Caco-2 (cell line): ENCODE results near the gene KRT86. TPM values are rescaled to one million over a fixed set of nuclear protein-coding genes. Genes with fewer than 3 reads are reported as not detected.

ENCODE experiments used
- BruUV-seq: library from RNA; stranded (reverse); fragments of 400-500 nt; replicated peaks from 2 replicates; lab custom pipeline; 2021; lab: Mats Ljungman, UMichigan
- CTCF ChIA-PET: fragments of 300-600 bp; sonication (Branson Sonifier 250); formaldehyde crosslinking; loops from one replicate; lab custom pipeline; 2022; ENCODE audit warnings: antibody characterized with exemption; lab: Charles Lee
- POLR2A ChIA-PET: fragments of 300-600 bp; sonication (Branson Sonifier 250); formaldehyde crosslinking; loops from one replicate; lab custom pipeline; 2022; ENCODE audit warnings: antibody characterized with exemption; lab: Charles Lee
- DNase-seq, 2 experiments: peaks; one replicate each; pipeline versions ENCODE4 v3.0.0 to v3.0.0-alpha.2; 2020 to 2022
- H3K27me3 ChIP-seq: replicated peaks from 2 replicates; pipeline ENCODE4 v1.6.0; 2011; ENCODE audit warnings: low read length; ENCODE audit not compliant: control insufficient read depth, insufficient read depth
- H3K36me3 ChIP-seq: 2 replicates; pipeline ENCODE4 v1.5.1; 2011; ENCODE audit warnings: low read length; ENCODE audit not compliant: control insufficient read depth, insufficient read depth
- H3K4me1 ChIP-seq: fragments of 250-450 bp; sonication (Bioruptor Pico); 2 replicates; pipeline ENCODE4 v1.5.1; 2020; ENCODE audit warnings: mild to moderate bottlenecking
- H3K4me3 ChIP-seq: 2 replicates; pipeline ENCODE4 v1.5.1; 2011; ENCODE audit warnings: low read depth, mild to moderate bottlenecking, control low read depth, low read length
- H3K9me3 ChIP-seq: fragments of 250-450 bp; sonication (Bioruptor Pico); 2 replicates; pipeline ENCODE4 v1.5.1; 2020; ENCODE audit warnings: mild to moderate bottlenecking, moderate library complexity
- H3K27ac Mint-ChIP-seq: one replicate; pipeline ENCODE4 v1.8.0; 2022; ENCODE audit warnings: mixed read lengths; ENCODE audit not compliant: unreplicated experiment
- H3K27me3 Mint-ChIP-seq: one replicate; pipeline ENCODE4 v1.8.0; 2022; ENCODE audit warnings: mixed read lengths; ENCODE audit not compliant: insufficient read depth, unreplicated experiment
- H3K36me3 Mint-ChIP-seq: one replicate; pipeline ENCODE4 v1.8.0; 2022; ENCODE audit warnings: mild to moderate bottlenecking, mixed read lengths; ENCODE audit not compliant: insufficient read depth, unreplicated experiment
- H3K4me1 Mint-ChIP-seq: one replicate; pipeline ENCODE4 v1.8.0; 2022; ENCODE audit warnings: low read depth, mixed read lengths; ENCODE audit not compliant: unreplicated experiment
- H3K4me3 Mint-ChIP-seq: one replicate; pipeline ENCODE4 v1.8.0; 2022; ENCODE audit warnings: mild to moderate bottlenecking, moderate library complexity, mixed read lengths; ENCODE audit not compliant: unreplicated experiment
- H3K9me3 Mint-ChIP-seq: one replicate; pipeline ENCODE4 v1.8.0; 2022; ENCODE audit warnings: mixed read lengths; ENCODE audit not compliant: unreplicated experiment
- CTCF ChIP-seq, 2 experiments: fragments of 200-600 bp in 1 of 2; IDR thresholded peaks; 1 replicate in 1 of 2; 2 replicates in 1 of 2; pipeline versions ENCODE4 v1.5.1 to v1.8.0; 2011 to 2022; ENCODE audit warnings: antibody characterized with exemption in 1 of 2, control low read depth in 1 of 2, inconsistent platforms in 1 of 2, low read depth in 1 of 2, low read length in 1 of 2, mild to moderate bottlenecking in 1 of 2, moderate library complexity in 1 of 2; ENCODE audit not compliant: insufficient read depth in 1 of 2, severe bottlenecking in 1 of 2, unreplicated experiment in 1 of 2
- intact Hi-C: fragments of 100-400 bp; cut with micrococcal nuclease; formaldehyde crosslinking; loops from one replicate; pipeline ENCODE4 v1.10.0; 2022; ENCODE audit not compliant: unreplicated experiment
- total RNA-seq: library from RNA; stranded (reverse); gene quantifications from 2 replicates; pipeline ENCODE4 v1.2.3, GENCODE V29; 2022

KRT86 gene
- total RNA-seq, 1 experiment from 2014 or later = not detected

DNA sequence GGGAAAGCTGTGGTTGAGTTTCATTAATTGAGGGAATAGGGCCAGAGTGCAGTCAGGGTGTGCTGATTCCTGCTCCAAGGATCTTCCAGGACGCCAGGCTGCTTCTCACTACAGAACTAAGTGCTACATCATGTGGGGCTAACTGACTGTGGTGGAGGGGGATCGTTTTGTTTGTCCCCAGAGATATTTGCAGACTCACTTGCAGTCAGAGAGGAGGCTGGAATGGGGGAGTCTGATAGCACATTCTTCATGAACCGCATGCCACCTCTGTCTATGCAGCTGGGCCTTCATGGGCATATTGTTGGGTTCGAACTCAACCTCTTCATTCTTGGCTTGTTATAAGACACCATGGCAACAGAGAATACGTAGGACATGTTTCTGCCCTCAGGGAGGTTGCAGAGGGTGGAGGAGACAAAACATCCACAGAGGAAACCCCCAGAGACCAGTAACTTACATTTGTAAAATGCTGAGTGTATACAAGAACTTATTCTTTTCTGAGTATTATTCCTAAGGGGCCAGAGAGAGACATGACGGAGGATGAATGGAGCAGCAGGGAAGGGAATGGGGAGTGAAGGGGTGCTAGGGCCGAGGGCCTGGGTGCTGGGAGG is 28.4 kb upstream of the KRT86 start:
- intact Hi-C loops = no loop called here
- no TSS peak for BruUV-seq
- no peaks in the 10 kb centered on the region for H3K9me3 ChIP-seq
- ChIA-PET CTCF (no interaction called here), POLR2A (no interaction called here)
- H3K4me1 ChIP-seq = peaks cover 25% of the 10 kb centered on the region
- no peak for DNase-seq
- peaks cover 33% of the 10 kb centered on the region for H3K4me1 Mint-ChIP-seq
- H3K36me3 ChIP-seq = no peaks in the 10 kb centered on the region
- no peak overlapping the region for H3K4me3 ChIP-seq
- H3K36me3 Mint-ChIP-seq = peaks cover 12% of the 10 kb centered on the region
- TF ChIP-seq CTCF (IDR thresholded peaks at IDR 0.05; ENCODE audit: insufficient read depth in 1 of 2, low read depth in 1 of 2, low read length in 1 of 2, severe bottlenecking in 1 of 2, unreplicated experiment in 1 of 2) = no peak
- no peaks in the 10 kb centered on the region for H3K27me3 ChIP-seq
- H3K4me3 Mint-ChIP-seq = no peak overlapping the region
- peaks cover 2% of the 10 kb centered on the region for H3K27me3 Mint-ChIP-seq
- H3K9me3 Mint-ChIP-seq = no peaks in the 10 kb centered on the region
- peak overlapping the region; percentile 73 for H3K27ac Mint-ChIP-seq

- DNase-seq = no peak
- H3K4me3 ChIP-seq = no peak overlapping the region
- peak overlapping the region; percentile 75 for H3K27ac Mint-ChIP-seq
- ChIA-PET CTCF (no interaction called here), POLR2A (no interaction called here)
- no peaks in the 10 kb centered on the region for H3K27me3 ChIP-seq
- H3K4me1 ChIP-seq = peaks cover 25% of the 10 kb centered on the region
- H3K9me3 Mint-ChIP-seq = no peaks in the 10 kb centered on the region
- TSS peak; percentile 41 for BruUV-seq
- H3K9me3 ChIP-seq = no peaks in the 10 kb centered on the region
- peaks cover 12% of the 10 kb centered on the region for H3K36me3 Mint-ChIP-seq
- H3K36me3 ChIP-seq = no peaks in the 10 kb centered on the region
- intact Hi-C loops = no loop called here
- H3K4me1 Mint-ChIP-seq = peaks cover 33% of the 10 kb centered on the region
- no peak for TF ChIP-seq CTCF (IDR thresholded peaks at IDR 0.05; ENCODE audit: insufficient read depth in 1 of 2, low read depth in 1 of 2, low read length in 1 of 2, severe bottlenecking in 1 of 2, unreplicated experiment in 1 of 2)
- H3K27me3 Mint-ChIP-seq = peaks cover 2% of the 10 kb centered on the region
- no peak overlapping the region for H3K4me3 Mint-ChIP-seq
Observed at GRCh38 chr12:52246720-52247621, 27.5 kb upstream of the KRT86 start.

DNA sequence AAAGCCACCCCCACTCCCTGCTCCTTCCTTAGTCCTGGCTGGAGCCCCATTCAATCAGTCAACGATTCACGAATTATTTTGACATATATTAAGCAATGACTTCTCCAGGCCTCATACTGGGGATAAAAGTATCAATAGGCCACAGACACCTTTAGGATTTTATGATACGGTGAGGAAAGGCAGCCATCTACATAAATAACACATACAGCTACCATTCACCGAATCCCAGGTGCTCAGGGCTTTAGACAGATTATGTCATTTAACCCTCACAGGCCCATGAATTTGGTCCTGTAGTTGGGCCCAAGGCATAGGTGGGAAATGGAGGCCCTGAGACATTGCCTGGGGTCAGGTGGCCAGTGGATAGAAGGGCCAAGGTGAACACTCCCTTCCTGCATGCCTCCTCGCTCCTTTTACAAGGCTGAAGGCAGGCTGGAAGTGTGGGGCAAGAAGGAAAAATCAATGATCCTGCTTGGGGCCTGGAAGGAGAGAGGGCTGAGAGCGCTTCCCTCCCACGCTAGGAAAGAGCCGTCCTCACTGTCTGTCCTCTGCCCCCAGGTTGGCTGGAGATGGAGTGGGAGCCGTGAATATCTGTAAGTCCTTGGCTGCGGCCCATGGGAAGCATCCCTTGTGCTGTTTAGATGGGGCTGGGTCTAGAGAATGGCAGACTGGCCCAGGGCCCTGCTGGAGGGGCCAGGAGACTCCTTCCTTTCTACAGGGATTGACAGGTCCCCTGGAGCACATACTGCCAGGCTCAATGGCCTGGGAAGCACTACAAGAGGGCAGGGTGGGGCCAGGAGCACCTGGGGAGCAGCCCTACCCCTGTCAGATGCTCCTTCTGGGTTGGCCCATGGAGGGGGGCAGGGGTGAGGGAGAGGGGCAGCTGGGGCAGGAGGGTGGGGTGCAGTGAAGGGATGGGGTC is 26.6 kb upstream of the KRT86 start:
- Histone ChIP-seq H3K9me3 (no peaks in the 10 kb centered on the region), H3K27me3 (no peaks in the 10 kb centered on the region), H3K4me1 (peaks cover 25% of the 10 kb centered on the region), H3K4me3 (no peak overlapping the region), H3K36me3 (no peaks in the 10 kb centered on the region)
- ChIA-PET CTCF (no interaction called here), POLR2A (no interaction called here)
- Mint-ChIP-seq H3K27me3 (peaks cover 2% of the 10 kb centered on the region), H3K4me3 (no peak overlapping the region), H3K4me1 (peaks cover 33% of the 10 kb centered on the region), H3K9me3 (no peaks in the 10 kb centered on the region), H3K36me3 (peaks cover 12% of the 10 kb centered on the region), H3K27ac (peak overlapping the region; percentile 75)
- DNase-seq = no peak
- intact Hi-C loops = no loop called here
- BruUV-seq = no TSS peak
- TF ChIP-seq CTCF (IDR thresholded peaks at IDR 0.05; ENCODE audit: insufficient read depth in 1 of 2, low read depth in 1 of 2, low read length in 1 of 2, severe bottlenecking in 1 of 2, unreplicated experiment in 1 of 2) = no peak
